Activated CD8-positive, alpha-beta memory T cell treated with anti-CD3 and anti-CD28 coated beads for 1 hour (primary cell): Measurements from ENCODE around the gene KANK4.

Source experiments
- DNase-seq, 2 donors: peaks; one replicate each; pipeline ENCODE4 v3.0.0-alpha.2; 2020; ENCODE audit warnings: low read depth in 1 of 2; ENCODE audit errors: extremely low read depth in 1 of 2

The KANK4 gene

DNA sequence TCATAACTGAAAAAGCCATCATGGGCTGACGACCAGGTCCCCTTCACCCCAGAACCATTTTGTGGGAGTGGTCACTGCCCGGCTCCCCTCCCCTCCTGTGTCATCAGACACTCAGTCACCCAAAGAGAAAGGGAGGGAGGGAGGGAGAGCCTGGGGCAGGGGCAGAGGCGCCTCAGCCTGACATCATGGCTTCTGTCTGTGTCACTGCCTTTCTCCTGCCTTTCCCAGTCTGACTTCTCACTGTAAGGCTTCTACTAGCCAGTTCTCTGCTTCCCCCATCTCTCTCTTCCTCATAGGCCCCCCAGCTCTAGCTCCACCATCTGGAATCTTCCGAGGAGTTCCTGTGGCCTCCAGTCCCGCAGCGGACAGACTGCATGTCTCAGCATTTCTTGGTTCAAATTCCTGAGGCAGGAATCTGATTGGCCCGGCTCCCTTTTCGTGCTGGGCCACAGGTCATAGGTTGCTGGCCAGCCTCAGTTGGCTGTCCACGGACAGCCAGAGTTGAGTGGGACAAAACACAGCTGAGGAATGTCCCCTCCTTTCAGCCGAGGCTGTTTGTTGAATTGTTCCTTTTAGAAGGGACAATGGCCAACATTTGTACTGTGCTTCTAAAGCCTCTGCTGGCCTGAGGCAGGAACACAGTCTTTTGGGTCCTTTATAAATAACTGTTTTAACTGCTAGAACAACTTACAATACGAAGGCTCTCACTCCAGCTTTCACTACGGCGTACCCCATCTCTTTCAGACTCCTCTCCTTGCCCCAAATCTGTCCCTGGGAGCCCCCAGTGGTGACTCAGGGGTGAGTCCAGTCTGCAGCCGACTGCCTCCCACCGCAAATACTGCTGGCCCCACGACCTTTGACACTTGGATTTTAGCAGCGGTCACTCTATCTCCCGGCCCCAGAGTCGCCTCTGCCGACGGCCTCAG lies 18.7 kb upstream of the KANK4 start:
- no peak for DNase-seq

DNA sequence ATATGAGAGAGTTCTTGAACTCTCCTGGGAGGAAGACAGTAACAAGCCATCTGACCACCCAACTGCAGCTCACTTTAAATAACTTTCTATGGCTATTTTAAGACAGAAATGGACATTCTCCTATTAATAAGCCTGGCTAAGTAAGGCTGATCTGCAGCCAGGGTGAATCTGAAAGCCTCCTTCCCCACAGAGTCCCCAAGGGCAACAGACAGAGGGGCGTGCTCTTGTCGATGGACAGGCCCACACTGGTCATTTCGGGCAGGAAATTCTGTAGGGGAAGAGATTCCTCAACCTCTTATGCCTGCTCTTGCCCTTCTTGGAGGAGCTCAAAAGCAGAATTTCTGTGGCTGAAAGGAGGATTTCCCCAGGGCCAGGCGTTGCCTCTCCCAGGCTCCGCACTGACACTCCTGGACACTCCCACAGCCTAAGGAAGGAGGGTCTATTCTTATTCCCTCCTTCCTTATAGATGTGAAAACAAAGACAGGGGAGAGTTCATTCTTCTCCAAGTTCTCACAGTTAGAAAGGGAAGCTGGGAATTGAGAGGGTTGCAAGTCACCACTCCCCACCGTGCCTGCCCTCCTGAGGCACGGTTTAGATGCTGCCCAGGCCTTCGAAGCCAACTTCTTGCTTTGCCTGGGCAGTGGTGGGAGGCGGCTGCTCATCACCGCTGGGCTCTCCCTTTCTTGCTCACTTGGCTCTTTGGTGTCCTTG lies 17.9 kb upstream of the KANK4 start:
- DNase-seq, result no peak

DNA sequence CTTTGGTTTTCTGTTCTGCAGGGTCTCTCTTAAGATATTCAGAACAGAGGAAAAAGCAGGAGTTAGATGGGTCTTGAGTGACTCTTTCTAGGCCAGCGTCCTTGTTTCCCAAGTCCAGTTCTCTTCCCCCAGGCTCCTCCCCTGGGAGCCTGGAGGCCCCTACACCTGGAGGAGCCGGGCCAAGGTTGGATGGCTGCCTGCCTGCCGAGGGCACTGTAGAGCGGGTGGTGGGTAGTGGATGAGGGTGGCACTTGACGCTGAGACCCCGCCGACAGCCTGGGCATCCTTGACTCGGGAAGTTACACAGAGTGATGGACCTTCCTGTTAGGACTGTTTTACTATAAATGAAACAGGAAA lies 17.4 kb upstream of the KANK4 start:
- no peak for DNase-seq

DNA sequence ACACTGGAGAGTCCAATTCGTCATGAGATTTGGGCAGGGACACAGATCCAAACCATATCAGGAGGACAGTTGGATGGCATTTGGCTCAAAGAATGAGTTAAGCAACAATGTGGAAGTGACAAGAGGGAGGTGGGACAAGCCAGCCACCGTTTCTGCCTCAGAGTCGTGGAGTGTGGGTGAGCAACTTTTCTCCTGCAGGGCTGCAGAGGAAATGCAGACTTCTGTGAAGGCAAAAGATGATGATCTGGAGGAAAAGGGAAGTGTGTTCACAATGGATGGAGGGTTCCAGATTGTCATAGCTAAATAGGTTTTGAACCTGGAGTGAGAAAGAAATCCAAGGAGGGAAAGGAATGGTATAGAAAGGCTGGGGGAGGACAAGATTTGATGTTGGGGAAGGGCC lies 16.4 kb upstream of the KANK4 start:
- no peak for DNase-seq

DNA sequence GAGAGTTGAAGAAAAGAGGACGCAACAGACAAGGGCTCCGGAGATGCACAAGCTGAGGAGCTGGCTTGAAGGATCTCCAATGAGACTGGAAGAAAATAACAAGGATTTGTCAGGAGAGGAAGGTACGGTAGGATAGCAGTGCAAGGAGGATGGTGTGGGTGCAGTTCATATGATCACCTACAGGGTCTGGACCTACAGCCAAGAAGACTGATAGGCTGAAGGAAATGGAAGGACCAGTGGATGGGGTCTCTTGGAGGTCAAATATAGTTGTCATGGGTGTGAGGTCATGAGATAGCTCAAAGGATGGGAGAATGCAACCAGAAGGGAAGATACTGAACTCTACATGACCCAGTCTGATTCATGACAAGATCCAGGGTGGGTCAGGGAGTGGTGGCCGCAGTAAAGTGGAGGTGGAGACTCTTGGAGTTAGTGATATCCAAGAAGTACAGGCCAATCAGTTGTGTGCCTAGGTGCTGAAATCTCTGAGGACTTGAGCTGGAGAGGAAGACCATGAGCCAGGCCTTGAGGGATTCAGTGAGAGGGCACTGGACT lies 15.3 kb upstream of the KANK4 start:
- no peak for DNase-seq

DNA sequence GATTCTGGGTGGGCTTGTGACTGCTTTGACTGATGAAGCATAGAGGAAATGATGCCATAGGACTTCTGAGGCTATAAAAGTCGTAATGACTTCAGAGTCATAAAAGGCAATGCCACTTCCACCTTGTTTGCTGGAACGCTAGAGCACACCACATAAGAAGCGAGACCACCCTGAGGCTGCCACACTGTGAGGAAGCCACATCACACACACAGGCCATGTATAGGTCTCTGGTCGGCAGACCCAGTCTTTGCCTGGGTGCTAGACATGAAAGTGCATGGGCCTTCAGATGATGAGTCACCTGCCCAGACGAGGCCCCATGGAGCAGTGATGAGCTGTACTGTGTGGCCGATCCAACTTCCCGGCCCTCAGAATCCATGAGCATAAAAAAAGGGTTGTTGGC lies 14.2 kb upstream of the KANK4 start:
- no peak for DNase-seq

DNA sequence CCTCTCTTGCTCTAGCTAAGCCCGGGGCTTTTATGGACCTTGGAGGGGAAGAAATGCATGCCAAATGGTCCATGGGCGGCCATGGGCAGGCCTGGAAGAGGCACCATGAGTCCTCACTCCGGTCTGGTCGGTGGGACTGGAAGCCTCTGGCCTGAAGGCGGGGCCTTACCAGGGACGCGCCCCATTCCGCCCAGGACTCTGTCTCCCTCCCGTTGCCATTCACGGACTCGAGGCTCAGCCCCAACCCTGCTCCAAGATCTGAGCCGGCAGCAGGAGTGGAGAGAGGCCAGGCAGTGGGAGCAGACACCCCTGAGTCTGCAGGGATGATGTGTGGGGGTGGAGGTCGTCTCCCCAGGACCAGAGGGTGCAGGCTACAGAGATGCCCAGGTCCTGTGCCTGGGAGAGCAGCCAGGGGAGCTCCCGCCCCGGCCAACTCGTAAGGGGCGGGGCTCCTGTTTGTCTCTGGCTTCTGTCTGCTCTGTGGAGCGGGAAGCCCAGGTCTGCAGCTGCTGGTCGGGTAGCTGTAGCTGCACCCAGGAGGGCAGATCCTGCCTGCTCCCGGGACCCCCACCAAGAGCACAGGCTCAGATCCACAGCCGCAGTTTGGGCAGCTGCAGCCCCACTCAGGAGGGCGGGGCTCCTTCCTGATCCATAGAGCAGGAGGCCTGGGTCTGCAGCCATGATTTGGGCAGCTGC lies 8.3 kb upstream of the KANK4 start:
- no peak for DNase-seq

DNA sequence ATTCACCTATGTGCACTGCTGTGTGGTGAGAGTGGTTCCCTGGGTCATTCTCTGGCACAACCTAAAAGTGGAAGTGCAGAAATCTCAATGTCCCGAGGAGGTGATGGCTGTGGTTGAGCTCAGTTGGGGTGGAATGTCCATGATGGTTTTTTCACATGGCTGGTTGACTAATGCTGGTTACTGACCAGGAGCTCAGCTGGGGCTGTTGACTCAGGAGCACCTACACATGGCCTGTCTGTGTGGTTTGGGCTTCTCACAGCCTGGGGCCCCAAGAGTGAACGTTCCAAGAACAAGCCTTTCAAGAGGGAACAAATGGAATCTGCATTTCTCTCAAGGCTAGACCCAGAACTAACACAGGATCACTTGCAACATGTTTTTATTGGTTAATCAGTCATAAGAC lies 6.4 kb upstream of the KANK4 start:
- DNase-seq, result no peak

DNA sequence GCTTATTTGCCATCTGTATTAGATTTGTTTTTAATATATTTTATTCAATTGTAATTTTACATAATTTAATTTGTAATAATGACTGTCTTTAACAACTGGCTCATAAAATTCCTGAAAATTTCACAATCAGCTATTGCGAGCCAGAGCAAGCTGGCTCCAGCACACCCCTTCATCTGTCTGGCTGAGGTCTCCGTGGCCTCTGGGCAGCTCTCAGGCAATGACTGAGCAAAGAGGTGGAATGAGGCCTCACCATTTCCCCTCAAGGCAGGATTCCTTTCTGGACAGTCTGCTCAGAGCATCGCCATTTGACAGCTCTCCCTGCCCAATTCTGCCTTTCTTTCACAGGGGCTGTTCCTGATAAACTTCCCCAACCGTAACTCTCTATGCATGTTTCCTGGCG lies 5.8 kb upstream of the KANK4 start:
- no peak for DNase-seq

DNA sequence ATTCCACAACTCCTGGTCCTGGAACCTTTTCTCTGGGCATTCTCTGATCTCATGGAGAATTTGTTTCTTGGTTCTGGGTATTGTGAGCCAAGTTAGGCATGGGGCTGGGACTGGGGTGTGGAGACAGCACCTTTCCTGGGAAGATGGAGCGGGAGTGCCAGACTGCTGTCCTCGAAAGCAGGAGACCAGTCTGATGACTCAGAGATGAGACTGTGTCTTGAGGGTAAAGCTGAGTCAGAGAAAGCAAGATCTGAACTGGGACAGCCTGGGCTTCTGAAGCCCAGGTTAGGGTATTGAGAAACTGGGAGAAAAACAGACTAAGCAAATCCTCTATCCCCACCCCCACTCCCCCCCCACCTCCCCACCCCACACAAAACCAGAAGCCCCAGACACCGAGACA lies 2.2 kb upstream of the KANK4 start:
- DNase-seq, result no peak

DNA sequence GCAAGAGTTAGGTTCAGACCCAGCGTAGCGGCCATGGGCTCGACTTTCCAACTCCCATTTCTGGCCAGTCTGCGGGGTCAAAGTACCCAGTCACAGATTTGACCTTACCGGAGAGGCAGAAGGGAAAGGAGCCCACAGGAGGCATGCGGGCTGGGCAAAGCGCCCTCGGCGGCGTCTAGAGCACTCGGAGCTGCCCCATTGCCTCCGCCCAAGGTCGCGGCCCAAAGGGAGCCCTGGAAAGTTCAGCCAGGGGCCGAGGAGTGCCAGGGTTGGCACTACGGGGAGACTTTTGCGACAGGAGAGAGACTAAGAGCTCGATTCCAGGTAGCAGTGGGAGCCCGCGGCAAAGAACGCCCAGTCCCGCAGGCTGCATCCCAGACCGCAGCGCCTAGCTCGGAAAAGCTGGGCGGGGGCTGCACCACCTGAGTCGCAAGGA lies 896 bp downstream of the KANK4 start:
- no peak for DNase-seq

DNA sequence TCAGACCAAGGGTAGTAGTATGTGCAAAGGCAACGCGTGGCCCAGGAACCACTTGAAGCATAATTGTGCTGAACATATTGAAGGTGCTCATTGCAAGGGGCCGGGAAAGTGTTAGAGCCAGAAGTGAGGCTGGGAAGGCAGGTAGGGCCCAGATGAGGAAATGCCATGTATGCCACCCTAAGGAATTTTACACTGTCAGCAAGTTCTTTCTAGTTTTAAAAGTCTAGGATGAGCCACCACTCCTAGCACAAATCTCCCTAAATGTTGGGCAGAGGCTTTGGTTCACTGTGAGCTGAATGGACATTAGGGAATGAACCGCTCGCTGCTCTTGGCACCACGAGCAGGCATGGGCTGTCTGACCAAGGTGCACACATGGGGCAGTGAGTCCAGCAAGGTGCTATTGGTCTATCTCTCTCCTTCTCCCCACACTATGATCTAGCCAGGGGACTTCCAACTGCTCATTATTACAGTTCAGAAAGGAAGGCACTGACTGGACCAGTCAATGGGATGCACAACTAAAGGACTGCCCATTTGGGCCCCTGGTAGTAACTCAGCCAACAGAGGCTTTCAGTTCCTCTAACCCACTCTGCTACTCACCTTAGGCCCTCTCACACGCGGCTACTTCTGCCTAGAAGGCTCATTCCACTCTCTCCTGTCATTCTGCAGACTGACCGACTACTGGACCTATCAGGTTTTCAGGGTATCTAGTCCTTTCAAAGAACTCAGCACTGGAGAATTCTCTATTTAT lies 2.0 kb downstream of the KANK4 start:
- no peak for DNase-seq

DNA sequence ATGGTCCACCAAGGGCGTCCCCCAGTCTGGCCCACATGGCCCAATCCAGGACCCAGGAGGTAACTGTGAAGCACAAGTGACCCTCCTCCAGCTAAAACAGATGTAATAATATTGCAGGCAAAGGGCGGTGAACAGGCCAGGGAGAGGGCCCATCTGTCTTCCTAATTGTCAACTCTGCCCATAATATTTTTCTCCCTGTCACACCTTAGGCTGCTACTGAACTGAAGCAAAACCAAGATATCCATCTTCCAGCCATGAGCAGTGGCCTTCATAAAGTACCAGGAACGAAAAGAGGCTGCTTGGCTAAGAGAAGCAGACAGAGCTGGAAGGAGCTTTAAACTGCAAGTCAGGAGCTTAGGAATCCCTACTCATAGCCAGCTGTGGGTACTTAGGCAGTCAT lies 3.1 kb downstream of the KANK4 start:
- no peak for DNase-seq

DNA sequence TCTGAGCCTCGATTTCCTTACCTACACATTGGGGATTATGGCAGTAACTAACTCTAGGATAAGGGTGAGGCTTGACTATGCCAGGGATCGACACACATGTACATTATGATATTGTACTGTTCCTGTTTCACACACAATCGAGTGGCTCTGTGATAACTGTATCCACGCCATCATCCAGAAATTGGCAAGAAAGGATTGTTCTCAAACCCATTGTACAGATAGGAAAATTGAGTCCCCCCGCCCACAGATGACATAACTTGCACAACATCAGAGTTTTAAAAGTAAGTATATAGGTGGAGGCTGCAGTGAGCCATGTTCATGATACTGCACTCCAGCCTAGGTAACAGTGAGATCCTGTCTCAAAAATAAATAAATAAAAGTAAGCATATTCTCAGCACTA lies 3.8 kb downstream of the KANK4 start:
- no peak for DNase-seq

DNA sequence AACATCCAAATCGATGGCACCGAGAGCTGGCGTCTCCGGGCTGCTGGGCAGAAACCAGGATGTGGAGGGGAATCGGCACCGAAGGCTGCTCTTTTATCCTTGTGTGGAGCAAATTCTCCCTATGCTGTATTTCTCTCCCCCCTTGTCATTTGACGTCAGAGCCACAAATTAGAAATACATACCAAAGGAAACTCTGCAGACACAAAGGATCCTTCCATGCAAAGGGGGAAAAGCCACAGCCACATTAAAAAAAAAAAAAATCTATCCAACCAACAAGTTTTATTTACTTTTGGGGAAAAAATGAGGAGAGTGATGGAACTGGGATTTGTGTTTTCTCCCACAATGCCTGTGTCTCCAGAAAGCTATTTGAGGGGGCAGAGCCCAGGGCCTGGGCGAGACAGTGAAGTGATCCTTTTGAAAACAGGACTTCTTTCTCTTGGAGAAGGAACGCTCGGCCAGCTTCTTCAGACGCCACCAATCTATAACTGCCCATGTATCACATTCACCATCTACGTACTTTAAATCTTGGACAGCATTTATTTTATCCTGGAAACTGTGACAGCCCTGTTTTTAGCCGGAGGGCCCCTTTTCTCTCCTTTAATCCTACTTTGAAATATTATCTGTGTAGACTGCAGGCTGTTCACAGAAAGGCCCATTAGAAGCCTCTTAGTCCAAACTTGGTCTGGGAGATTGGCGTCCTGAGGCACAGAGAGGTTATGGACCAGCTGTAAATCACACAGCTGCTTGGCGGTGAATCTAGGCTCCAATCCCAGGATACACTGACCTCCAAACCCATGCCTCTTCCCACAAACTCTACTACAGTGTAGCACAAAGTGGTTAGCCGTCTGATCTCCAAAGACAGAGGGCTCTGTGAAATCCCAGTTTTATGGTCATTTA lies 4.5 kb downstream of the KANK4 start:
- DNase-seq, result no peak

DNA sequence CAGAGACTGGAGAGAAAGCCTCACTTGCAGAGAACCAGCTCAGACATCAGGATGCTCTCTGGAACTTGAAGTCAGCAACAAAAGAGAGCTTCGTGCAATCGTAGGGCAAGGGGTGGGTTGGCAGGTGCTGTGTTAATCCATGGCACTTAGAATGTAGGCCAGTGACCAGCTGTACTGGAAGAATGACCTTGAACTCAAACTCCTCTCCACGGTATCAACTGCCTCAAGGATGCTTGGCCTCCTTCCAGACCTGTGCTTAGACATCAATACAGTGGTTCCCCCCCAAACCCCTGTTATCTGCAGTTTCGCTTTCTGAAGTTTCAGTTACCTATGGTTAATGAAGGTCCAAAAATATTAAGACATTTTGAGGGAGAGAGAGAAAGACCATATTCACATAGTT lies 6.5 kb downstream of the KANK4 start:
- no peak for DNase-seq

DNA sequence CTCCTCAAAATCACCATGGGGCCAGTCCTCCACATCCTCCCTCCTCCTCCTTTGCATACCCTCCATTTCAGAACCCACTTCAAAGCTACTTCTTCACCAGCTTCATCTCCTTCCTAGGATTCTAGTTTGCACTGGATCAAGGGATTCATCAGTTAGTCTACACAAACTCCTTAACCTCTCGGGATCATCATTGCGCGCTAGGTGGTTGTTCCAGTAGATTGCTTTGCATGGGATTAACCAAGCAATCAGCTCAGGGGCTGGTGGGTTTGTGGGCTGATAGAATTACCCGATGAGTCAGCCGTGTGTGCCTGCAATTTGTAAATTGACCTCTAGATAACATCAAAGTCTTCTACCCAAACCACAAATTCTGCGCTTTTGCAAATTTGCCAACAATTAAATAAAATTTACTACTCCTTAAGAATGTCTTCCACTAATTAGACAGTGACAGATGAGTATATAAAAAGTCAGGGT lies 7.7 kb downstream of the KANK4 start:
- DNase-seq, result no peak

DNA sequence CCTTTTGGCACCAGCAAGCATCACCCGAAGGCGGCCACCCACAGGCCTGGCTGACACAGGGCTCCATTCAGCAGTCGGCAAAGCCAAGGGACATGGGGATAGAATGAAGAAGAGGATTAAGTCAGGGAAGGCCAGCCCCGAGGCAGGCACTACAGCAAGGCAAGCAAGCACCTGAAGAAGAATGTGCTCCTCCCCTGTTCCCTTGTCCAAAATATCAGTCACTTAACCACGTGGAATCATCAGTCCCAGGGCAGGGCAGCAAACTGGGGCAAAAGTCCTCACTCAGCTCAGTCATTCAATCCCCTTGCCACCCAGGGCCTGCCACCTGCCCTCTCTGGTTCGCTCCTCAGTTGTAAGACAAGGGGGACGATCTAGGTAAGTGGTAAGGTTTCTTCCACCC lies 9.3 kb downstream of the KANK4 start:
- DNase-seq, result no peak

DNA sequence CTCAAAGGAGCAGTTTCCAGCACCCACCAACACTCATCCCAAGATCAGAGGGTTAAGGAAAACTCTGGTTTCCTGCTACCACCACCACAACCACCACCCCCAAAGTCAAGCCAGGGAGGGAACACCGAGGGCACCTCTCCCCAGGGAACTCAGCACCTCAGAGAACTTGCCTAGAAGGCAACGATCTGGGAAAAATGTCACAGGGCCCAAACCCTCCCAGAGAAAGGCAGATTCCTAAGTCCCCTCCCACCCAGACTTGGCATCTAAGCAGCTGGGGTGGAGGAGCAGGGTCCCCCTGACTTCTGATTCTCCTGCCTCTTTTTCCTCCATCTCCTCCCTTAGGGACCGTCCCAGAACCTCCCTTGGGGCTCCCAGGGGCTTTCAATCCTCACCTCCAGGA lies 10.6 kb downstream of the KANK4 start:
- DNase-seq, result no peak
